Dermis blood vessel endothelial cell (primary cell): ENCODE results near the gene FAM163A. TPM values are rescaled to one million over a fixed set of nuclear protein-coding genes. Genes with fewer than 3 reads are reported as not detected.
"Not testable (repeated sequence)": the region's sequence is repeated elsewhere in the genome, so short reads cannot be mapped to it uniquely, and the experiment has no call there.

ENCODE experiments used
- DNase-seq: peaks from one replicate; pipeline ENCODE4 v3.0.0; 2010
- total RNA-seq: library from RNA; depleted of rRNA; stranded (reverse); fragments of >200 nt; gene quantifications from 2 replicates; pipeline ENCODE4 v1.2.3, GENCODE V29; 2014

Gene FAM163A
- total RNA-seq, 1 donor from 2014 or later, result under 0.01 TPM

DNA sequence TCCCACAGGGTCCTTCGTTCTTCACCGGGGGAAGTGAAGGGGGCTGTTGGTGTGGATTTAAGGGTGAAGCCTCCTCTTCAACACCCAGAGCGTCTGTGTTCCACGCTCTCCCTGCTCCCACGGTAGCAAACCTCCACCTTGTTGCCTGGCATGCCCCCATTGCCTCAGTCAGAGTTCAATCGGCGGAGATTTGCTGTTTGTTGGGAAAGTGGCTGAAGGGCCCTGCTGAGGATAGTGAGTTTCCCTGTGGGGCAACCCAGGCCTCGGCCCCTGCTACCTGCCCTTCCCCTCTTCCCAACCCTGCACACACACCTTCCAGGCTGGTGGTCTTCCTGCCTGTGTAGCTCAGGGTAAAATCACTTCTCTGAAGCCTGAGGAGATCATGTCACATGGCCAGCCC, 74.0 kb downstream of the FAM163A start:
- no peak for DNase-seq

DNA sequence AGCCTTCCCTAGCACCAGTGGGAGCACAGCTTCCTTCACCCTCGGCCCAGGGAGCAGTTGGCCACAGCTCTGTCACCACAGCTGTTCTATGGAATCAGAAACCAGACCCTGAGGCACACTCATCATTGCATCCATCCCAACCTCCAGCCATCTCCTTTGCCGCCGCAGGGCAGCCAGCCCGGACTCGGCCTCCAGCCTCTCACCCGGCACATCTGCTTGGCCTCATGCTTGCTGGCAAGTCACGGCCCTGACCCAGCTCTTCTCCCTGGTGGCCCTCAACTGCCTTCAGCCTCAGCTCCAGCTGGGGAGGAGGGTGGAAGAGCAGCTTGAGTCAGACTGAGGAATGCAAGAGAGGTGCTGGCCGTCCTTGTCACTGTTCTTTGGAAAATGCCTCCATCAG, 74.7 kb downstream of the FAM163A start:
- no peak for DNase-seq

DNA sequence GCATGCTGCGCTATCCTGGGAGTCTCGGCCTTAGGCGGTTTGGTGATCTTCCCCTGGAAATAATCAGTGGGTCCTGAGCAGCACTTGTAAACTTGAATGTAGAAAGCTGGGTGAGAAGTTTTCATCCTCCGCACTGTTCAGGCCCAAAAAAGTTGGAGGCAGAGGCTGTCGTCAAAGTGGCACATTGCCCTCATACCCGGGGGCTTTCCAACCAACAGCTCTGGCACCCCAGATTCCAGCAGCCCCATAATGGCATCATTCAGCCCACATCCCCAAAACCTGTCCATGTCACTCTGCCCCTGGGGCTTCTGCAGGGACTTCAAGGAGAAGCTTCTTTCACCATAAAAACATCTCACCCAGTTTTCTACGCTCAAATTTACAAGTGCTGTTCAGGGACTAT, 75.2 kb downstream of the FAM163A start:
- DNase-seq, result no peak

DNA sequence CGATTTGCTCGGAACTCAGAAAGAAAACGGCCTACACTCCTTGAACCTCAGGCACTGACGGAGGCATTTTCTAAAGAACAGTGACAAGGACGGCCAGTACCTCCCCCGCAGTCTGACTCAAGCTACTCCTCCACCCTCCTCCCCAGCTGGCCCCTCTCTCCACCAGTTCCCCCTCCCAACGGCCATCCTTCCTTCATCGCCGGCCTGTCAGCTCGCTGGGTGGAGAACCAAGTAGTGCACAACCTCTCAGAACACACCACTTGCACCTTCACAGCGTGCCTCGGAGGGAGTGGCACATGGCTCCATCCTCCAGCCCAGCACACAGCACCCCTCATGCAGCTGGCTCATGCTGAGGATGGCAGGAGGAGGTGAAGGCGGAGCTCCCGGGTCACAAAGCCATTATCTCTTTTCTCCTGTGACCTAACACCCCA, 75.7 kb downstream of the FAM163A start:
- no peak for DNase-seq

DNA sequence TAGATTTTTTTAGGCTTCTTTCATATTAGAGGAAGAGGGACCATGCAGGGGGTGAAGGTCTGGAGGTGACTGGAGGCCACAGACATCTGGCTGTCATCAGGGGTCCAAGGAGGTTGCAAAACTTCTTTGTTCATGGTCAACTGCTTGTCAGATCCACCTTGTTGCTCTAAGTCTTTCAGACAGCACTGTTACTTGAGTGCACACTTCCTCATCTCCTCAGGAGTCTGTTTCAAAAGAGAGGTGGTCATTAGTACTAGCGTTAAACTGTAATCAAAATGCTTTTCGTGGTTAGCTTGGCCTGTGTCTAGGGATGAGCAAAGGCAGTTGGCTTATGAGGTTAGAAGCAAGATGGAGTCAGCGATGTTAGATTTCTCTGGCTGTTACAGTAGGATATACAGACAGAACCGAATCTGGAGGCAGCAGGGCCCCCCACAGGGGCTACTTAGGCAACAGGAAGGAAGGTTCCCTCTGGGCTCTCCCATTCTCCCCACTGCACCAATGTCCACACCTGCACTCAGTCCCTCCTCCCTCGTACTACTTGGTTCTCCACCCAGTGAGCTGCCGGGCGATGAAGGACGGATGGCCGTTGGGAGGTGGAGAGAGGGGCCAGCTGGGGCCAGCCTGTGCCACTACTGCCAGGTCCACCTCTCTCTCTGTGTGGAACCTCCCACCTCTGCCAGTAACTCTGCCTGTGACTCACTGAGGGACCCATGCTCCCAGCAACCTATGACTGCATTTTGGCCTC, 77.3 kb downstream of the FAM163A start:
- no peak for DNase-seq

DNA sequence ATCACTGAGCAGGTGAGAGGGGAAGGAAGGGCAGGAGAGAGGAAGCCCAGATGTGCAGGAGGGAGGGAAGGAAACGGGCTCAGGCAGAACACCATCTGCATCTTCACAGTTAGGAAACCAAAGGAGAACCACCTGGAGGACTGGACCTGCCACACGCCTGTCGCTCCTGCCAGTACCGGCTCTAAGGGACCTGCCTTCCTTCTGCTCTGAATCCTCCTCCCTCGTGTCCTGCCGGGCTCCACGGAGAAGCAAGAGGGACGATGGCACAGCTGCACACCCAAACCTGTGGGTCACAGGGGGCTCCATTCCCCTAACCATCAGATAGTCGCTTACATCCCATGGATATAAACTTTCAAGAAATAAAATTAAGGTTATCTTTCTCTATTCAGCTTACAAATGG, 78.4 kb downstream of the FAM163A start:
- DNase-seq, result no peak

DNA sequence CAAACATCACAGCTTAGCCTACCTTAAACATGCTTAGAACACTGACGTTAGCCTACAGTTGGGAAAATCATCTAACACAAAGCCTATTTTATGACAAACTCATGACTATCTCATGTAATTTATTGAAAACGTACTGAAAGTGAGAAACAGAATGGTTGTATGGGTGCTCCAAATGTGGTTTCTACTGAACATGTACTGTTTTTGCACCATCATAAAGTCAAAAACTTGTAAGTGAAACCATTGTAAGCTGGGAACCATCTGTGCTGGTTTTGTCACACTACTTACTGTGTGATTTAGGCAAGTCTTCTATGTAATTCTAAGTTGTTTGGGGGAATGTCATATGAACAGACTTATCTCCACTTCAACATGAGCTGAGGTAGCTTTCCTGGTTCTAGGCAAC, 79.0 kb downstream of the FAM163A start:
- no peak for DNase-seq

DNA sequence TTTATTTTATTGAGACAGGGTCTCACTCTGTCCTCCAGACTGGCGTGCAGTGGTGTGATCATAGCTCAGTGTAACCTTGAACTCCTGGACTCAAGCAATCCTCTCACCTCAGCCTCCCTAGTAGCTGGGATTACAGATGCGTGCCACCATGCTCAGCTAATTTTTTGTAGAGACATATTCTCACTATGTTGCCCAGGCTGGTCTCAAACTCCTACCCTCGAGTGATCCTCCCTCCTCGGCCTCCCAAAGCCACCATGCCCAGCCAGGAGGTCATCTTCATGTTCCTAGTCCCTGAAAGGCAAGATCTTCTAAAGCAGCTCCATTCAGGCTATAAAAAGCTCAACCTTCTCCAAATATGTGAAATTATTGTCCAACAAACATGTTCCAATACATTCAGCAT, 80.6 kb downstream of the FAM163A start:
- DNase-seq, result no peak

DNA sequence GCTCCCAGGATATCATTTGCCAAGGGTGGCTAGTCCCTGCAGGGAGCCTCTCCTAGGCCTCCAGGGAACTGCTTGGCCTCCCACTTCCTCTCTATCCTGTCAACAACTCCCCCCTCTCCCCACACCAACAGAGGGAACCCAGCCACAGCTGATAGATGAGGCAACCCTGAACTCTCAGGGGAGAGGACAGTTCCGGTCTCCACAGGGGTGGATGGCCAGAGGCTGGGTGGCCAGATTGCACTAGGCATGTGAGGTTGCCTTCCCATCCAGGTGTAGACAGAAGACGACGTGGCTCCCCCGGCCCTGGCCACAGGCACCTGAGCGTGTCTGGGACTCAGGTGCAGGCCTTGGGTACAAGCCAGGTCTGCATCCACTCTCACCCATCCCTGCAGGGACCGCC, 81.2 kb downstream of the FAM163A start:
- DNase-seq, result no peak

DNA sequence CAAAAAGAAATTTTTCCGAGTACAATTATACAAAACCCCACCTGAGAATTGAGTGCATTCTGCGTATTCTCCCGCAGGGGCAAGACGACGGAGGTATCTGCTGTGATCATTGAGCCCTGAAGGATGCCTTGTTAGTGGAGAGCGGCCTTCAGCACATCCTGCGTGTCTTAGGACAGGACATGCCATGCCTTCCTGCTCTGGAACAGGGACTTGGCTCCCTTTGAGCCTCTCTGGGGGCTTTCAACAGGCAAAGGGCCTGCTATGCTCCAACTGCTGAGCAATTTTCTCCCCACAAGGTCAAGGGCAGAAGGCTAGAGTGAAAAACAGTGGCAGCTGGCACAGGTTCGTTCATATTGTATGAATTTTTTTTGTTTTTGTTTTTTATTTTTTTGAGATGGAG, 82.1 kb downstream of the FAM163A start:
- DNase-seq, result no peak

DNA sequence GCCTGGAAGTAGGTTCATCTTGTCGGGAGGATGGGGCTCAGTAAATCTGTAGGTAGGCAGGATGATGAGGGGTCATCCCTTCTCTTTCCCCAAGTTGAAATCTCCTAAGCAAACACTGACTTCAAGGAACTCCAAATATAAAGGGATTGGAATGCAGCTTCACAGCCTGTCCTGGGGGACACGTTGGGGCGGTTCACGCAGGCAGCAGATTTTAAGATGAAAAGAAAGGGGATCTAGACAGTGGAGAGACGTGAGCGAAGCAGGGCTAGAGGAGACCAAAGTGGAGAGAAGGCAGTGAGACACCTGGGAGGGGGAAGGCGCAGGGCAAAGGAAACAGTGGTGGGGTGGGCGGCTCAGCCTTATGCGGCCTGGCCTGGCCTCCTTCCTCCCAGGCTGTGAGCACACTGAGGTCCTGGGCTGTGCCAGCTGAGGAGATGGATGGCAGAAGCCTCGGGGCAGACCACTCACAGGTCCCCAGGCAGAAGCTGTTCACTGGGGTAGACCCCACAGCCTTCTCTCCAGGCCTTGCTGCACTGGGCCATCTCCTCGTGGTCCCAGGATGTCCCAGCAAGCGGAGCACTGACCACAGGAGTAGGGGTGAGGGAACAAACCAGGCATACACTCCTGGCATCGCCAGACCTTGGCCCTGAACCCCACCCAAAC, 82.8 kb downstream of the FAM163A start:
- no peak for DNase-seq

DNA sequence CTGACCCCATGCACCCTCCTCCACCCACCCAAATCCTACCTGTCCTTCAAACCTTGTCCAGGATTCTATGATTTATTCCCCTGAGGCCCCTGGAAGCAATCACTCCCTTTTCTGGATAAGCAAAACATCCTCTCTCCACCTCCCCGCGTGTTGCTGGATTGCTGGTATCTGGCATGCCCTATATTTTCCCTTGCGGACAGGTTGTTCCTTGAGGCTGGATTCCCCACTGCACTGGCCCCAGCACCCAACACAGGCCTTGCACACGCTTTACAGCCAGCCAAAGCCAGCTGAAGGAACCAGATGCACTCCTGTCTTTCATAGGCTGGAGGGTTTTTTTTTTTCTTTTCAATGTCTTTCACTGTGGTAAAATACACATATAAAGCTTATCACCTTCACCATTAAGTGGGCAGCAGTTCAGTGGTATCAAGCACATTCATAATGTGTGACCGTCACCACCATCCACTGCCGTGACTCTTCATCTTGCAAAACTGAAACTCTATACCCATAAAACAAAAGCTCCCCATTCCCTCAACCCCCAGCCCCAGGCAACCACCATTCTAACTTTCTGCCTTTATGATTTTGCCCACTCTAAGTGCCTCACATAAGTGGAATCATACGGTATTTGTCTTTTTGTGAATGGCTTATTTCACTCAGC, 83.7 kb downstream of the FAM163A start:
- DNase-seq, result no peak

DNA sequence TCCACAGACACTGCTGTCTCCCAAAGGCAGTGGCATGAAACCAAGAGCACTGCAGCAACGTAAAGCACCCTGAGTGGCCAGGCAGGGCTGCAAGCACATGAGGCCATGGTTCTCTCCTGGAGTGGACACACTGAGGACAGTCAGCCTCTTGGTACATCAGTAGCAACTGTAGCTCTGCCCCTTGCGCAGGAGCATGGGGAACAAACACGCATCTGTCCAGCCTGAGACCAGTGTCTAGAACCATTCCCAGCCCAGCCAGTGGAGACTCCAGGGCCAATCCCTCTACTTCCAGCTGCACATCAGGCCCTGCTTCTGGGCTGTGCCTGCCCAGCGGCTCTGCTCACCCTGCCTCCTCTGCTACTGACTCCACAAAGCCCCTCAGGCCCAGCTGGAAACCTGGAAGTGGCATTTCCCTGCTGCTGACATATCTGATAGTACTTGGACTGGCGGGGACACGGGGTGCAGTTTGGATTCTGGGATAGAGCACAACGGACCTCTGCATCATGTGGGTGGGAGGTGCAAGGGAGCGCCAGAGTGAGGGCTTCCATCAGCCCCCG, 85.5 kb downstream of the FAM163A start:
- DNase-seq, result no peak

DNA sequence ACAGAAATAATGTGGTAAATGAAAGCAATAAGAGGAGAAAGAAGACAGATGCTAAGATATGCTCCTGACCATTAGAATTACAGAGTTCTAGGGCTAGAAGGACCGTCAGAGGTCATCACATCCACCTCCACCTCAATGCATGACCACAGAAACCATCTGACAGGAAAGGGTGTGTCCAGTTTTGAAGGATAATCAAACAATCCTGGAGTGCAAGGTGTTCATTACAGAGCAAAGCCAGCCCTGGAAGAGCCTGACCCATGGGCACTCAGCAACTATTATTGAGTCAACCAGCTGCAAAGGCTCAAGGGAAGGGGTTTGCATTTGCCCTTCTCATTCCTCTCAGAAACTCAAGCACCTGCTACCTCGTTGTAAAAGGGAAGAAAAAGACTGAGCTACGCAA, 88.1 kb downstream of the FAM163A start:
- DNase-seq, result no peak

DNA sequence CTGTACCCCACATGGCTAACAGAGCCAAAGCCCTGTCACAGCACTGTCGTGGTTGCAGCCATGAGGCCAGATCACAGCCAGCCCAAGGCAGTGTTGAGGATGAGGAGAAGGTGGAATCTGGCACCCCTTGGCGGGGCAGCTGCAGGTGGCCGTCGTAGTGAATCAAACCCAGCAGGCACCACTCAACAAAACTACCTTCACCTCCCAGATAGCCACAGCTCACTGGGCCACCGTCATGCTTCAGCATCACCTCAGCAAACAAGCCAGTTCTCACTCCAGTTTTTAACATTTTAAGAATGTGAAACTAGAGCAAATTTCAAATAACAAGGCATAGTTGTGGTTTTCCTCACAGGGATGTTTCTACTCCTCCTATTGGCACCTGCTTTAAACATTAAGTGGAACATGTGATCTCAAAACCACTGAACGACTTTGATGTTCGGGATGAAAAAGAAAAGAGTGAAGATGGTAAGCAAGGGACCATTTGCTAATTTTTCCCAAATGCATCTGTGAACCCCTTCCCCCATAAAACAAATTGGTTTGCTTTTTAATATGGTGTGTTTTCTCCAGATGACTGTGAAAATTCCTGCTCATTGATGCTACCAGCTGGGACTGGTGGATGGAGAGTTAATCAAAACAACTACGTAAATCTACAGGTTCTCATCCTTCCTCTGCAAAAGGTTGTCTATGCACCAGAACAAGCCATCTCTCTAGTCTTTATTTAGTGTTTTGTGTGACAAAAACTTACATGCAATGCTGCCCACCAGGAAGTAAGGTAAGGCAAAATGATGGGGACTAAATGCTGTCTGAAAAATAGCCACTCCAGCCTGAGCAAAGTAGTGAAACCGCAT, 89.0 kb downstream of the FAM163A start:
- DNase-seq, result no peak

DNA sequence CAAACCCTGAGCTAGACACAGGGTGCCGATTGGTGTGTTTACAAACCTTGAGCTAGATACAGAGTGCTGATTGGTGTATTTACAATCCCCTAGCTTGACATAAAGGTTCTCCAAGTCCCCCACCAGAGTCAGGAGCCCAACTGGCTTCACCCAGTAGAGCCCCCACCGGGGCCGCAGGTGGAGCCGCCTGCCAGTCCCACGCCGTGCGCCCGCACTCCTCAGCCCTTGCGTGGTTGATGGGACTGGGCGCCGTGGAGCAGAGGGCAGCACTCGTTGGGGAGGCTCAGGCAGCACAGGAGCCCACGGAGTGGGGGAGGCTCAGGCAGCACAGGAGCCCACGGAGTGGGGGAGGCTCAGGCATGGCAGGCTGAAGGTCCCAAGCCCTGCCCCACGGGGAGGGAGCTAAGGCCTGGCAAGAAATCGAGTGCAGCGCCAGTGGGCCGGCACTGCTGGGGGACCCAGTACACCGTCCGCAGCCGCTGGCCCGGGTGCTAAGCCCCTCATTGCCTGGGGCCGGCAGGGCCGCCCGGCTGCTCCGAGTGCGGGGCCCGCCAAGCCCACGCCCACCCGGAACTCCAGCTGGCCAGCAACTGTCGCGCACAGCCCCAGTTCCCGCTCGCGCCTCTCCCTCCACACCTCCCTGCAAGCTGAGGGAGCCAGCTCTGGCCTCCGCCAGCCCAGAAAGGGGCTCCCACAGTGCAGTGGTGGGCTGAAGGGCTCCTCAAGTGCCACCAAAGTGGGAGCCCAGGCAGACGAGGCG, 93.8 kb downstream of the FAM163A start:
- not testable (repeated sequence) for DNase-seq

DNA sequence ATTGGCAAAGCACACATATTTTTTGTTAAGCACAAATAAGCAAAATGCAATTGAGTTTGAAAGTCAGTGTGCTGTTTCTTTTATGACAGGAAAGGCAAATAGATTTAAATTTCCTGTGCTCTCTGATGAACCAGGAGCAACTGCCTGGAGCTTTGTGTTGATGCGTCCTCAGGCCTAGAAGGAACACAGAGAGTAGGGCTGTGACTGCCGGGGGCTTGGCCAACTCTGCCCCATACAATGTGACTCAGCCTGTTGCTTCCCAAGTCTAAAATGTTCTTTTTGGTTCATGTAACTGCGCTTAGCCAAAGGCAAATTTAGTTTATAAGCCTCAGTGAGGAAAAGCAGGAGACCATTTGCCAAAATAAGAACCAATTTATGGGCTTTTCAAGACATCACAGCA, 97.0 kb downstream of the FAM163A start:
- peak; percentile 41 for DNase-seq

DNA sequence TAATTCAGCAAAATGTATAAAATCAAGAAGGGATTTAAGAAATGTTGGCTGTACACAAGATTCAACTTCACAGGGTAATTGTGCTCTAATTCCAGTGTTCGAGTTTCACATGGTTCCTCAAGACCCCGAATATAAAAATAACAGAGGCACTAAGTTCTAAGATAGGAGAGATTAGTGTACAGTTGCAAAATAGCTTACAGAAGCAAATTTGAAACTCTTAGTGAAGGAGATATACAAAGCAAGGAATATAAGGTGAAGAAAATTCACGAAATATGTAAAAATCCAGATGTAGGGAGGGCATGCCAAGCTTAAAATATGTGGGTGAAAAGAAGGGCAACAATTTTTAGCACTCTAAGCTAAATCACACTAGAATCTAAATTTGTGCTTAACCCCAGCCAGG, 105.1 kb downstream of the FAM163A start:
- no peak for DNase-seq

DNA sequence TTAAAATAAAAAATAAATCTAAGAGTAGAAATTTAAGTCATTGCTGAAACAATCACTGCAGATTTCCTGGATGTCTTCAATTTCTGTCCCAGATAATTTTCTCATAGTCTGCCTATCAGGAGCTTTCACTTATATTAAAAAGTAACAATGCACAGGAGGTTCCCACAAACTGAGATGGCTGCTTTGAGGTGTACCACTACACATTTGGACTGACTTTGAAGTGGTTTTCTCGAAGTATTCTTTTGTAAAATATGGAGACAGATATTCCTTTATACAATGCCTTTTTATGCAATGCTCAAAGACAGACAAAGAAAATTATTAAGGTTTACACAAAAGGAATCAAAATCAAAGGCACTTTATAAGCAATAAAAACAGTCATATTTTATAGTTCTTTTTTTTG, 110.0 kb downstream of the FAM163A start:
- no peak for DNase-seq

DNA sequence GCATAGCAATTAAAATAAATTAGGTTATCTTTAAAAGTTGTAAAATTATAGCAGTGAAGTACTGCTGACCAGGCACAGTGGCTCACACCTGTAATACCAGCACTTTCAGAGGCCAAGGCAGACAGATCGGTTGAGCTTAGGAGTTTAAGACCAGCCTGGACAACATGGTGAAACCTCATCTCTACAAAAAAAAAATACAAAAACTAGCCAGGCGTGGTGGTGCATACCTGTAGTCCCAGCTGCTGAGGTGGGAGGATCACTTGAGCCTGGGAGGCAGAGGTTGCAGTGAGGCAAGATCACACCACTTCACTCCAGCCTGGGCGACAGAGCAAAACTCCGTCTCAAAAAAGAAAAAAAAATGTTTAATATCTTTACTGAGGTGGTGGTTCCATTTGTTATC, 112.7 kb downstream of the FAM163A start:
- not testable (repeated sequence) for DNase-seq

DNA sequence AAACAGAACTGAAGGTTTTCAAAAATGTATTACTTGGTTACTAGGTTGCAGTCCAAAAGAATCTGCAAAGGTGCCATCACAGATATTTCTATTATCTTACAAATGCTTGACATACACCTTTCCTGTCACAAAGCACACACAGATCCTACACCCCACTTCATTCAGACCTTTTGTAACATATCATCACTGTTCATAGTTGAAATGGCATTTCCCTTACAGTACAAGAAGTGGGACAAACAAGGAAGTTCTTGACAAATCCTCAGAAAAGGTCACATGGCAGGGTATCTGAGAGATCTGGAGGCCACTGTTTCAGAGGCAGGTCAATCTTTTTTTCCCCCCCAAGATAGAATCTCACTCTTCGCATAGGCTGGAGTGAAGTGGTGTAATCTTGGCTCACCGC, 113.2 kb downstream of the FAM163A start:
- DNase-seq, result no peak

DNA sequence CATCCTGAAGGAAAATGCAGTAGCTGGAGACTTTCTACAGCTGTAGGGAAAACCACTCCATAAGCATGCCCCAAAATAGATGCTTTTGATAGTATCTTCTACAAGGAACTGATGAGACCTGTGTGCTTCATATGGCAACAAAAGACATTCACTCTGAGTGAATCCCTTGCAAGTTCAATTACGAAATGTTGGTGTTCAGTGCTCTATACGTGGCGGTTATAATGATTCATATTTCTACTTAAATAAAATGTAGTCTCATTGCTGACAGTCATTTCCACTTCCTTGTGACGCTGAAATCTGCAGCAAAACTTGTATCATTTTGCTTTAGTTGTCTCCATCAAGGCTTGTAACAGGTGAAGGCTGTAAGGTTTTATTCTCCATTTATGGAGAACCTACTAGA, 113.9 kb downstream of the FAM163A start:
- DNase-seq, result no peak
